Globus pallidus (tissue), 1 donor: ENCODE measurements around the gene NTNG2.
A peak's percentile ranks its signal among the peaks of the same experiment; 100 is the strongest.

Source experiments
- DNase-seq: peaks from one replicate; pipeline ENCODE4 v3.0.0-alpha.2; 2015; ENCODE audit warnings: low spot score

Gene NTNG2

GRCh38 chr9:132204883-132205282 is 43.0 kb downstream of the NTNG2 start:
- DNase-seq: no peak

- DNase-seq: no peak
Measured at GRCh38 chr9:132207215-132207614, 45.4 kb downstream of the NTNG2 start.

GRCh38 chr9:132207839-132208615 is 46.2 kb downstream of the NTNG2 start:
- DNase-seq: no peak

- DNase-seq: no peak
Measured at GRCh38 chr9:132209228-132209627, 47.4 kb downstream of the NTNG2 start.

- DNase-seq: no peak
Measured at GRCh38 chr9:132210472-132211145, 48.8 kb downstream of the NTNG2 start.

- no peak for DNase-seq
Measured at GRCh38 chr9:132211570-132211969, 49.7 kb downstream of the NTNG2 start.

- peak; percentile 82 for DNase-seq
Measured at GRCh38 chr9:132214027-132214622, 52.3 kb downstream of the NTNG2 start.

GRCh38 chr9:132216861-132217619 is 55.2 kb downstream of the NTNG2 start:
- DNase-seq: no peak

- no peak for DNase-seq
Measured at GRCh38 chr9:132218208-132218607, 56.4 kb downstream of the NTNG2 start.

- DNase-seq: no peak
Measured at GRCh38 chr9:132221941-132222340, 60.1 kb downstream of the NTNG2 start.

- no peak for DNase-seq
Measured at GRCh38 chr9:132224645-132225044, 62.8 kb downstream of the NTNG2 start.

- no peak for DNase-seq
Measured at GRCh38 chr9:132226571-132227430, 64.9 kb downstream of the NTNG2 start.

GRCh38 chr9:132228062-132228461 is 66.2 kb downstream of the NTNG2 start:
- no peak for DNase-seq

- no peak for DNase-seq
Measured at GRCh38 chr9:132230605-132231004, 68.7 kb downstream of the NTNG2 start.

GRCh38 chr9:132231019-132231701 is 69.3 kb downstream of the NTNG2 start:
- no peak for DNase-seq

GRCh38 chr9:132232522-132232921 is 70.7 kb downstream of the NTNG2 start:
- no peak for DNase-seq

GRCh38 chr9:132233138-132233537 is 71.3 kb downstream of the NTNG2 start:
- no peak for DNase-seq

- DNase-seq: no peak
Measured at GRCh38 chr9:132234535-132234934, 72.7 kb downstream of the NTNG2 start.

GRCh38 chr9:132235125-132235524 is 73.3 kb downstream of the NTNG2 start:
- DNase-seq: no peak

GRCh38 chr9:132235894-132236661 is 74.2 kb downstream of the NTNG2 start:
- peak; percentile 69 for DNase-seq
